ENCODE data around the gene DPY19L3.
"Not testable (repeated sequence)": the region's sequence is repeated elsewhere in the genome, so short reads cannot be mapped to it uniquely, and the experiment has no call there.

The DPY19L3 gene

GRCh38 chr19:32447534-32447933 lies 42.0 kb downstream of the DPY19L3 start:
- DNase-seq (ENCODE audit: low read depth): not testable (repeated sequence)

GRCh38 chr19:32448026-32448425 lies 42.5 kb downstream of the DPY19L3 start:
- DNase-seq (ENCODE audit: low read depth): no peak

GRCh38 chr19:32450217-32450616 lies 44.6 kb downstream of the DPY19L3 start:
- DNase-seq (ENCODE audit: low read depth): no peak

- no peak for DNase-seq (ENCODE audit: low read depth)
Observed at GRCh38 chr19:32453736-32454135, 48.2 kb downstream of the DPY19L3 start.

GRCh38 chr19:32456406-32456805 lies 50.8 kb downstream of the DPY19L3 start:
- DNase-seq (ENCODE audit: low read depth): no peak

- no peak for DNase-seq (ENCODE audit: low read depth)
Observed at GRCh38 chr19:32457571-32458158, 52.1 kb downstream of the DPY19L3 start.

GRCh38 chr19:32458500-32459123 lies 53.0 kb downstream of the DPY19L3 start:
- no peak for DNase-seq (ENCODE audit: low read depth)

GRCh38 chr19:32459204-32459865 lies 53.8 kb downstream of the DPY19L3 start:
- DNase-seq (ENCODE audit: low read depth): no peak

- no peak for DNase-seq (ENCODE audit: low read depth)
Observed at GRCh38 chr19:32460476-32460875, 54.9 kb downstream of the DPY19L3 start.

- no peak for DNase-seq (ENCODE audit: low read depth)
Observed at GRCh38 chr19:32464279-32464678, 58.7 kb downstream of the DPY19L3 start.

- no peak for DNase-seq (ENCODE audit: low read depth)
Observed at GRCh38 chr19:32465176-32465575, 59.6 kb downstream of the DPY19L3 start.

- DNase-seq (ENCODE audit: low read depth): no peak
Observed at GRCh38 chr19:32469795-32470194, 64.2 kb downstream of the DPY19L3 start.

- DNase-seq (ENCODE audit: low read depth): no peak
Observed at GRCh38 chr19:32471095-32471494, 65.5 kb downstream of the DPY19L3 start.

- no peak for DNase-seq (ENCODE audit: low read depth)
Observed at GRCh38 chr19:32471811-32472210, 66.2 kb downstream of the DPY19L3 start.

GRCh38 chr19:32475141-32476031 lies 69.8 kb downstream of the DPY19L3 start:
- DNase-seq (ENCODE audit: low read depth): no peak

GRCh38 chr19:32476032-32476350 lies 70.4 kb downstream of the DPY19L3 start:
- no peak for DNase-seq (ENCODE audit: low read depth)

GRCh38 chr19:32480321-32480720 lies 74.8 kb downstream of the DPY19L3 start:
- DNase-seq (ENCODE audit: low read depth): no peak

- DNase-seq (ENCODE audit: low read depth): no peak
Observed at GRCh38 chr19:32483574-32483973, 78.0 kb downstream of the DPY19L3 start.

- DNase-seq (ENCODE audit: low read depth): no peak
Observed at GRCh38 chr19:32489971-32490370, 84.4 kb downstream of the DPY19L3 start.

- no peak for DNase-seq (ENCODE audit: low read depth)
Observed at GRCh38 chr19:32497391-32497790, 91.8 kb downstream of the DPY19L3 start.

GRCh38 chr19:32498648-32499200 lies 93.2 kb downstream of the DPY19L3 start:
- DNase-seq (ENCODE audit: low read depth): no peak

- not testable (repeated sequence) for DNase-seq (ENCODE audit: low read depth)
Observed at GRCh38 chr19:32512498-32512897, 106.9 kb downstream of the DPY19L3 start.
